ENCODE data around the gene TCERG1L. TPM values are rescaled to one million over a fixed set of nuclear protein-coding genes. Genes with fewer than 3 reads are reported as not detected.

TCERG1L gene
- total RNA-seq, 4 donors from 2014 or later, result 0.24 TPM; not detected in 3

GRCh38 chr10:131168238-131168875 lies 143.2 kb downstream of the TCERG1L start:
- TF ChIP-seq CTCF (IDR thresholded peaks at IDR 0.05), result no peak
- DNase-seq (ENCODE audit: low spot score) (no peak), ATAC-seq (ENCODE audit: low FRiP score) (no peak)

- no peak for ATAC-seq (ENCODE audit: low FRiP score)
- no peak for DNase-seq (ENCODE audit: low spot score)
- no peak for TF ChIP-seq CTCF (IDR thresholded peaks at IDR 0.05)
Measured at GRCh38 chr10:131167036-131167860, 144.3 kb downstream of the TCERG1L start.

GRCh38 chr10:131166486-131166885 lies 145.0 kb downstream of the TCERG1L start:
- no peak for DNase-seq (ENCODE audit: low spot score)
- no peak for ATAC-seq (ENCODE audit: low FRiP score)
- no peak for TF ChIP-seq CTCF (IDR thresholded peaks at IDR 0.05)

GRCh38 chr10:131165092-131165491 lies 146.4 kb downstream of the TCERG1L start:
- no peak for DNase-seq (ENCODE audit: low spot score)
- no peak for ATAC-seq (ENCODE audit: low FRiP score)
- TF ChIP-seq CTCF (IDR thresholded peaks at IDR 0.05), result no peak

GRCh38 chr10:131162866-131163843 lies 148.4 kb downstream of the TCERG1L start:
- no peak for TF ChIP-seq CTCF (IDR thresholded peaks at IDR 0.05)
- DNase-seq (ENCODE audit: low spot score), result no peak

GRCh38 chr10:131162211-131162610 lies 149.3 kb downstream of the TCERG1L start:
- no peak for TF ChIP-seq CTCF (IDR thresholded peaks at IDR 0.05)
- DNase-seq (ENCODE audit: low spot score) (no peak), ATAC-seq (ENCODE audit: low FRiP score) (no peak)

More at GRCh38 chr10:131162866-131163843, 148.4 kb downstream of the TCERG1L start:
- no peak for ATAC-seq (ENCODE audit: low FRiP score)
